ENCODE measurements around the gene GGACT.

- TF ChIP-seq CBX5 (IDR thresholded peaks at IDR 0.05; ENCODE audit: low read depth, low read length) (no peak), CHD2 (IDR thresholded peaks at IDR 0.05; ENCODE audit: low read length) (no peak), CTCF (IDR thresholded peaks at IDR 0.05; ENCODE audit: control extremely low read depth in 1 of 3, insufficient read depth in 1 of 3, low read depth in 1 of 3, low read length in 3 of 3) (no peak), POLR2A (IDR thresholded peaks at IDR 0.05; ENCODE audit: control extremely low read depth in 1 of 2, low read depth in 2 of 2, low read length in 2 of 2) (no peak), RNF2 (IDR thresholded peaks at IDR 0.05; ENCODE audit: borderline replicate concordance, low read depth, low read length, missing control alignments, poor library complexity, severe bottlenecking) (no peak), GTF2F1 (IDR thresholded peaks at IDR 0.05; ENCODE audit: borderline replicate concordance, low read depth, low read length) (no peak), MAX (IDR thresholded peaks at IDR 0.05) (no peak), SP1 (IDR thresholded peaks at IDR 0.05; ENCODE audit: low read depth, low read length) (no peak), EZH2 (IDR thresholded peaks at IDR 0.05; ENCODE audit: low read depth, low read length, severe bottlenecking) (no peak), NRF1 (IDR thresholded peaks at IDR 0.05; ENCODE audit: low read depth, low read length) (no peak), CEBPB (IDR thresholded peaks at IDR 0.05; ENCODE audit: low read depth, low read length) (no peak), RFX5 (IDR thresholded peaks at IDR 0.05; ENCODE audit: borderline replicate concordance, low read depth, low read length) (no peak), POU5F1 (IDR thresholded peaks at IDR 0.05; ENCODE audit: low read depth, low read length) (no peak)
Observed at GRCh38 chr13:100545684-100546061, 42.9 kb downstream of the GGACT start.

Data from H1 (cell line).